Chondrocyte (in vitro differentiated cells): ENCODE results near the gene SVOPL. TPM values are rescaled to one million over a fixed set of nuclear protein-coding genes. Genes with fewer than 3 reads are reported as not detected.

Source experiments
- DNase-seq: peaks from one replicate; pipeline ENCODE4 v3.0.0; 2021; ENCODE audit warnings: mixed read lengths, low spot score
- H3K27ac Mint-ChIP-seq: one replicate; pipeline ENCODE4 v1.8.0; 2021; ENCODE audit warnings: mild to moderate bottlenecking, moderate library complexity, mixed read lengths; ENCODE audit not compliant: unreplicated experiment
- H3K27me3 Mint-ChIP-seq: 2 replicates; pipeline ENCODE4 v1.8.0; 2021; ENCODE audit warnings: low read depth, mixed read lengths
- H3K36me3 Mint-ChIP-seq: 2 replicates; pipeline ENCODE4 v1.8.0; 2021; ENCODE audit warnings: low read depth, mixed read lengths
- H3K4me1 Mint-ChIP-seq: 2 replicates; pipeline ENCODE4 v1.8.0; 2021; ENCODE audit warnings: low read depth, mild to moderate bottlenecking, mixed read lengths
- H3K4me3 Mint-ChIP-seq: one replicate; pipeline ENCODE4 v1.8.0; 2021; ENCODE audit warnings: mild to moderate bottlenecking, moderate library complexity, mixed read lengths; ENCODE audit not compliant: unreplicated experiment
- H3K9me3 Mint-ChIP-seq: 2 replicates; pipeline ENCODE4 v1.8.0; 2021; ENCODE audit warnings: low read depth, mixed read lengths
- total RNA-seq: library from RNA; stranded (reverse); gene quantifications from 3 replicates; pipeline ENCODE4 v1.2.1, GENCODE V29; 2021
- TF ChIP-seq, protein P1 (sequence below): fragments of 200-600 bp; sonication (generic); IDR thresholded peaks from 2 replicates; pipeline ENCODE4 v1.5.0; 2021; ENCODE audit warnings: antibody characterized with exemption, mild to moderate bottlenecking, moderate library complexity

The SVOPL gene
- total RNA-seq, 1 donor from 2014 or later, result not detected

DNA sequence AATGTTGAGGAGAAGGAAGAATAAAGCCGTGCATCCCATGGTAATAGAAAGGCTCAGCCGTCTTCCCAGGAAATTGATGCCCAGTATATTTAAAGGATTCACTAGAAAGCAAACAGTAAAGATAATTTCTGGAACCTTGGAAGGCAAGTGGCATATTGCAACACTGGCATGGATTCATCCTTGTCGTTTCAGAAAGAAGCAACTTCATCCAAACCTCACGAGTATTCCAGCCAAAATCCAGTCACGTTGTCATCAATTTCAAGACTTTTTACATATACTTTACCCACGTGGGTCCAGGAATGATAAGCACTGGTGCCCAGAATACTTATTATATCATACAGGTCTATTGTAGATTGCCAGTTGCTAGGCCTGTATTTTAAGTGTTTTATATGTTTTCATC is 73.8 kb downstream of the SVOPL start:
- Mint-ChIP-seq H3K36me3 (no peaks in the 10 kb centered on the region), H3K4me1 (no peaks in the 10 kb centered on the region), H3K4me3 (no peak overlapping the region), H3K27ac (no peak overlapping the region), H3K27me3 (peaks cover 3% of the 10 kb centered on the region), H3K9me3 (no peaks in the 10 kb centered on the region)
- TF ChIP-seq, protein P1, sequence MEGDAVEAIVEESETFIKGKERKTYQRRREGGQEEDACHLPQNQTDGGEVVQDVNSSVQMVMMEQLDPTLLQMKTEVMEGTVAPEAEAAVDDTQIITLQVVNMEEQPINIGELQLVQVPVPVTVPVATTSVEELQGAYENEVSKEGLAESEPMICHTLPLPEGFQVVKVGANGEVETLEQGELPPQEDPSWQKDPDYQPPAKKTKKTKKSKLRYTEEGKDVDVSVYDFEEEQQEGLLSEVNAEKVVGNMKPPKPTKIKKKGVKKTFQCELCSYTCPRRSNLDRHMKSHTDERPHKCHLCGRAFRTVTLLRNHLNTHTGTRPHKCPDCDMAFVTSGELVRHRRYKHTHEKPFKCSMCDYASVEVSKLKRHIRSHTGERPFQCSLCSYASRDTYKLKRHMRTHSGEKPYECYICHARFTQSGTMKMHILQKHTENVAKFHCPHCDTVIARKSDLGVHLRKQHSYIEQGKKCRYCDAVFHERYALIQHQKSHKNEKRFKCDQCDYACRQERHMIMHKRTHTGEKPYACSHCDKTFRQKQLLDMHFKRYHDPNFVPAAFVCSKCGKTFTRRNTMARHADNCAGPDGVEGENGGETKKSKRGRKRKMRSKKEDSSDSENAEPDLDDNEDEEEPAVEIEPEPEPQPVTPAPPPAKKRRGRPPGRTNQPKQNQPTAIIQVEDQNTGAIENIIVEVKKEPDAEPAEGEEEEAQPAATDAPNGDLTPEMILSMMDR, result no peak
- no peak for DNase-seq

DNA sequence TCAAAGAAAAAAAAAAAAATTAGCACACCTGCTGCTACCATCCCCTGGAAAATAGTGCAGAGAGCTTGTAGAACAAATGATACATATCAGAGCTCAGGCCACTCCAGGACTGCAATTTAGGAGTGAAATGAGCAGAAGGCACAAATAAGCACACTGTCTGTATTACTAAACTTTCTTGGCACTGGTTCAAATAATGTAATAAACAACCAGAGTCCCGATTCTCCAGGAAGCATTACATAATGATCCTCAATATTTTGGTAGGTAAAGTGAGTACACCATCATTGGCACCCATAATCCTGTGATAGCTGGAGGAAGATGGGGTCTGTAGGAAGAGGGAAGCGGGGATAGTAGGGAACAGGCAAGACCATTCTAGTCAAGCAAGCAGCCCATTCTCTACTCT is 74.3 kb downstream of the SVOPL start:
- H3K27ac Mint-ChIP-seq, result no peak overlapping the region
- peaks cover 3% of the 10 kb centered on the region for H3K27me3 Mint-ChIP-seq
- DNase-seq, result no peak
- TF ChIP-seq, protein P1, result no peak
- no peaks in the 10 kb centered on the region for H3K9me3 Mint-ChIP-seq
- H3K4me3 Mint-ChIP-seq, result no peak overlapping the region
- H3K4me1 Mint-ChIP-seq, result no peaks in the 10 kb centered on the region
- H3K36me3 Mint-ChIP-seq, result no peaks in the 10 kb centered on the region

GRCh38 chr7:138625849-138626230 is 75.3 kb downstream of the SVOPL start:
- DNase-seq, result no peak
- Mint-ChIP-seq H3K4me1 (no peaks in the 10 kb centered on the region), H3K4me3 (no peak overlapping the region), H3K9me3 (no peaks in the 10 kb centered on the region), H3K27me3 (peaks cover 6% of the 10 kb centered on the region), H3K36me3 (no peaks in the 10 kb centered on the region), H3K27ac (no peak overlapping the region)
- TF ChIP-seq, protein P1, result no peak

DNA sequence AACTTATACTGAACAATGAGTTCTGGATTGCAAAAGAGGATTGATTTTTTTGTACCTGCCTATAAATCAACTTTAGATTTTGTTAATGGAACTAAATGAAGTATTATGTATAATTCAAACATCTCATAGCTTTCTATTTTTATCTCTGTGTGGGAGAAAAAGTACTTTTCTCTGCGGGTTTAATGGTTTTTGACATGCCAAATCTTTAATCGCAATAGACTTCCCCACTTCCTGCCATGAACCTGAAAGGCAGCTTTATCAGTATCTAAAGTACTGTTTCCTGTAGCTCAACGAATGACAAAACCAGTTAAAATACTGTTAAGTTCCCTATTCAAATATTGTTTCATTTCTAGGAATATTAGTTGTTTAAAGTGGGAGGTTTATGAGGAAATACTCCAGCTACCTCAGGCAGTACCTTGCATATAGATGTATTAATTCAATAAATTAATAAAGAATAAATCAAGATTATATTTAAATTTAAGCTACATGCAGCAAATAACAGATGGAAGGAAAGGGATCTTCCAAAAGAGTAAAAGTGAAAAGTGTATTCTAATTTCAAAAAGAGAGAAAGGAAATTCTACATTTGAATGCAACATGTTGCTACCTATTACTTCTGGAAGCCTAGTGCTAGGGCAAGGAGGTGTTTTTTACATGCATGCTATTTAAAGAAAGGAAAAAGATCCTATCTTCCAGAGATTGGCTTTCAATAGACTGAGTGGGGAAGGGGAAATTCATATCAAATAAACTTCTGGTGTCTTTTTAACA is 75.9 kb downstream of the SVOPL start:
- H3K36me3 Mint-ChIP-seq, result no peaks in the 10 kb centered on the region
- TF ChIP-seq, protein P1, result no peak
- H3K9me3 Mint-ChIP-seq, result no peaks in the 10 kb centered on the region
- H3K4me1 Mint-ChIP-seq, result no peaks in the 10 kb centered on the region
- no peak overlapping the region for H3K4me3 Mint-ChIP-seq
- H3K27ac Mint-ChIP-seq, result no peak overlapping the region
- DNase-seq, result no peak
- peaks cover 11% of the 10 kb centered on the region for H3K27me3 Mint-ChIP-seq

DNA sequence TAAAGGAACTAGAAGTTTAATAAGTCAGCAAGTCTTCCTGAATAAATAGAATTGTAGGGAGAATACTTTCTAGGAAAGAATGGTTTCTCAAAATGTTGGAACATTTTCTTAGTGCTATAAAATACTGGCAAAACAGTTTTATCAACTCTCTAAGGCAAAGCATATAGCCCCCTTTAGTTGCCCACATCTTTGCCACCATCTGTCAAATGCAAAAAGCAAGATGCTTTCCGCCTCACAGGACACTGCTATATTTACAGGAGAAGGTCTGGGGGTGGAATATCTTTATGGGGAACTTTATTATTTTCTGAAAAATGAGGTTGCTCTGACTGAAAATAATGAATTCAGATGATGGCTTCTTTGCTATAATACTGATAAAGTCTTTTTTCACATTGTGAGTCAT is 78.3 kb downstream of the SVOPL start:
- Mint-ChIP-seq H3K9me3 (no peaks in the 10 kb centered on the region), H3K27ac (no peak overlapping the region), H3K4me1 (no peaks in the 10 kb centered on the region), H3K4me3 (no peak overlapping the region), H3K27me3 (peaks cover 11% of the 10 kb centered on the region), H3K36me3 (no peaks in the 10 kb centered on the region)
- TF ChIP-seq, protein P1, result no peak
- DNase-seq, result no peak
